Measurements from ENCODE around the gene NYAP2.

Gene NYAP2

GRCh38 chr2:225411452-225411851 lies 11.9 kb downstream of the NYAP2 start:
- H3K79me2 ChIP-seq (ENCODE audit: control insufficient read depth, insufficient read depth, low read length, poor library complexity), result no peaks in the 10 kb centered on the region
- H2AFZ ChIP-seq (ENCODE audit: insufficient read depth, low read length, poor library complexity), result no peak overlapping the region
- H3K4me2 ChIP-seq (ENCODE audit: low read length), result no peak overlapping the region
- H3K4ac ChIP-seq (ENCODE audit: low read depth, low read length), result no peak overlapping the region
- no peak overlapping the region for H3K14ac ChIP-seq (ENCODE audit: low read length)
- no peaks in the 10 kb centered on the region for H3K36me3 ChIP-seq (ENCODE audit: control insufficient read depth in 1 of 2, insufficient read depth in 2 of 2, low read length in 2 of 2)
- no peak for DNase-seq
- no peak overlapping the region for H2BK5ac ChIP-seq (ENCODE audit: low read depth, low read length, poor library complexity)
- no CpG with 5 or more reads among the region's 3 CpGs for WGBS (ENCODE audit: extremely low coverage, insufficient coverage, insufficient read length)
- H2AK5ac ChIP-seq (ENCODE audit: low read length), result no peak overlapping the region
- H3K9ac ChIP-seq (ENCODE audit: low read length), result no peak overlapping the region
- H3K23ac ChIP-seq (ENCODE audit: low read length), result no peak overlapping the region
- H3K4me1 ChIP-seq (ENCODE audit: control insufficient read depth in 1 of 2, insufficient read depth in 2 of 2, low read length in 2 of 2), result no peaks in the 10 kb centered on the region
- H2BK120ac ChIP-seq (ENCODE audit: insufficient read depth, low read length, poor library complexity), result no peak overlapping the region
- H4K91ac ChIP-seq (ENCODE audit: low read depth, low read length), result no peak overlapping the region
- H3K18ac ChIP-seq (ENCODE audit: low read length), result no peak overlapping the region
- H4K12ac ChIP-seq (ENCODE audit: low read depth, low read length), result no peak overlapping the region
- H3K4me3 ChIP-seq (ENCODE audit: low read depth, low read length), result no peak overlapping the region
- no peak overlapping the region for H2BK12ac ChIP-seq (ENCODE audit: low read length)
- no peaks in the 10 kb centered on the region for H3K9me3 ChIP-seq (ENCODE audit: insufficient read depth, low read depth, low read length)
- no peaks in the 10 kb centered on the region for H3K27me3 ChIP-seq (ENCODE audit: insufficient read depth, low read length)
- H3K79me1 ChIP-seq (ENCODE audit: low read length), result no peaks in the 10 kb centered on the region
- no peak overlapping the region for H3K27ac ChIP-seq (ENCODE audit: low read depth, low read length)
- no peak overlapping the region for H4K8ac ChIP-seq (ENCODE audit: low read depth, low read length)

GRCh38 chr2:225413786-225414185 lies 14.3 kb downstream of the NYAP2 start:
- H3K14ac ChIP-seq (ENCODE audit: low read length), result no peak overlapping the region
- no peak overlapping the region for H3K9ac ChIP-seq (ENCODE audit: low read length)
- no peak overlapping the region for H3K4me3 ChIP-seq (ENCODE audit: low read depth, low read length)
- H3K27ac ChIP-seq (ENCODE audit: low read depth, low read length), result no peak overlapping the region
- no peak overlapping the region for H2BK12ac ChIP-seq (ENCODE audit: low read length)
- no peak overlapping the region for H4K12ac ChIP-seq (ENCODE audit: low read depth, low read length)
- H3K4me2 ChIP-seq (ENCODE audit: low read length), result no peak overlapping the region
- H2BK5ac ChIP-seq (ENCODE audit: low read depth, low read length, poor library complexity), result no peak overlapping the region
- H3K4ac ChIP-seq (ENCODE audit: low read depth, low read length), result no peak overlapping the region
- H3K79me1 ChIP-seq (ENCODE audit: low read length), result no peaks in the 10 kb centered on the region
- H3K9me3 ChIP-seq (ENCODE audit: insufficient read depth, low read depth, low read length), result no peaks in the 10 kb centered on the region
- no peaks in the 10 kb centered on the region for H3K79me2 ChIP-seq (ENCODE audit: control insufficient read depth, insufficient read depth, low read length, poor library complexity)
- H3K18ac ChIP-seq (ENCODE audit: low read length), result no peak overlapping the region
- no peak overlapping the region for H2AK5ac ChIP-seq (ENCODE audit: low read length)
- no peak overlapping the region for H2BK120ac ChIP-seq (ENCODE audit: insufficient read depth, low read length, poor library complexity)
- H4K8ac ChIP-seq (ENCODE audit: low read depth, low read length), result no peak overlapping the region
- DNase-seq, result no peak
- no peaks in the 10 kb centered on the region for H3K4me1 ChIP-seq (ENCODE audit: control insufficient read depth in 1 of 2, insufficient read depth in 2 of 2, low read length in 2 of 2)
- no peaks in the 10 kb centered on the region for H3K27me3 ChIP-seq (ENCODE audit: insufficient read depth, low read length)
- no peak overlapping the region for H3K23ac ChIP-seq (ENCODE audit: low read length)
- WGBS (ENCODE audit: extremely low coverage, insufficient coverage, insufficient read length), result no CpG with 5 or more reads among the region's 2 CpGs
- no peak overlapping the region for H4K91ac ChIP-seq (ENCODE audit: low read depth, low read length)
- no peak overlapping the region for H2AFZ ChIP-seq (ENCODE audit: insufficient read depth, low read length, poor library complexity)
- H3K36me3 ChIP-seq (ENCODE audit: control insufficient read depth in 1 of 2, insufficient read depth in 2 of 2, low read length in 2 of 2), result no peaks in the 10 kb centered on the region

- no peak overlapping the region for H3K23ac ChIP-seq (ENCODE audit: low read length)
- no peaks in the 10 kb centered on the region for H3K79me1 ChIP-seq (ENCODE audit: low read length)
- no peak overlapping the region for H3K4me2 ChIP-seq (ENCODE audit: low read length)
- no peak overlapping the region for H3K14ac ChIP-seq (ENCODE audit: low read length)
- H3K36me3 ChIP-seq (ENCODE audit: control insufficient read depth in 1 of 2, insufficient read depth in 2 of 2, low read length in 2 of 2), result no peaks in the 10 kb centered on the region
- no CpG with 5 or more reads among the region's 1 CpG for WGBS (ENCODE audit: extremely low coverage, insufficient coverage, insufficient read length)
- H3K27ac ChIP-seq (ENCODE audit: low read depth, low read length), result no peak overlapping the region
- no peak for DNase-seq
- no peak overlapping the region for H3K18ac ChIP-seq (ENCODE audit: low read length)
- no peaks in the 10 kb centered on the region for H3K9me3 ChIP-seq (ENCODE audit: insufficient read depth, low read depth, low read length)
- no peak overlapping the region for H2BK12ac ChIP-seq (ENCODE audit: low read length)
- no peak overlapping the region for H3K4me3 ChIP-seq (ENCODE audit: low read depth, low read length)
- no peaks in the 10 kb centered on the region for H3K4me1 ChIP-seq (ENCODE audit: control insufficient read depth in 1 of 2, insufficient read depth in 2 of 2, low read length in 2 of 2)
- H4K91ac ChIP-seq (ENCODE audit: low read depth, low read length), result no peak overlapping the region
- H2AFZ ChIP-seq (ENCODE audit: insufficient read depth, low read length, poor library complexity), result no peak overlapping the region
- no peaks in the 10 kb centered on the region for H3K27me3 ChIP-seq (ENCODE audit: insufficient read depth, low read length)
- no peak overlapping the region for H3K4ac ChIP-seq (ENCODE audit: low read depth, low read length)
- no peak overlapping the region for H3K9ac ChIP-seq (ENCODE audit: low read length)
- H3K79me2 ChIP-seq (ENCODE audit: control insufficient read depth, insufficient read depth, low read length, poor library complexity), result no peaks in the 10 kb centered on the region
- no peak overlapping the region for H4K8ac ChIP-seq (ENCODE audit: low read depth, low read length)
- no peak overlapping the region for H2AK5ac ChIP-seq (ENCODE audit: low read length)
- no peak overlapping the region for H2BK120ac ChIP-seq (ENCODE audit: insufficient read depth, low read length, poor library complexity)
- H4K12ac ChIP-seq (ENCODE audit: low read depth, low read length), result no peak overlapping the region
- no peak overlapping the region for H2BK5ac ChIP-seq (ENCODE audit: low read depth, low read length, poor library complexity)
Observed at GRCh38 chr2:225414902-225415301, 15.4 kb downstream of the NYAP2 start.

GRCh38 chr2:225415341-225415740 lies 15.8 kb downstream of the NYAP2 start:
- Histone ChIP-seq H3K79me1 (ENCODE audit: low read length) (no peaks in the 10 kb centered on the region), H3K4me2 (ENCODE audit: low read length) (no peak overlapping the region), H3K18ac (ENCODE audit: low read length) (no peak overlapping the region), H2BK5ac (ENCODE audit: low read depth, low read length, poor library complexity) (no peak overlapping the region), H3K79me2 (ENCODE audit: control insufficient read depth, insufficient read depth, low read length, poor library complexity) (no peaks in the 10 kb centered on the region), H3K4me1 (ENCODE audit: control insufficient read depth in 1 of 2, insufficient read depth in 2 of 2, low read length in 2 of 2) (no peaks in the 10 kb centered on the region), H2BK12ac (ENCODE audit: low read length) (no peak overlapping the region), H2BK120ac (ENCODE audit: insufficient read depth, low read length, poor library complexity) (no peak overlapping the region), H2AK5ac (ENCODE audit: low read length) (no peak overlapping the region), H3K4me3 (ENCODE audit: low read depth, low read length) (no peak overlapping the region), H2AFZ (ENCODE audit: insufficient read depth, low read length, poor library complexity) (no peak overlapping the region), H3K36me3 (ENCODE audit: control insufficient read depth in 1 of 2, insufficient read depth in 2 of 2, low read length in 2 of 2) (no peaks in the 10 kb centered on the region), H4K8ac (ENCODE audit: low read depth, low read length) (no peak overlapping the region), H3K27me3 (ENCODE audit: insufficient read depth, low read length) (no peaks in the 10 kb centered on the region), H3K14ac (ENCODE audit: low read length) (no peak overlapping the region), H3K9me3 (ENCODE audit: insufficient read depth, low read depth, low read length) (no peaks in the 10 kb centered on the region), H4K91ac (ENCODE audit: low read depth, low read length) (no peak overlapping the region), H3K27ac (ENCODE audit: low read depth, low read length) (no peak overlapping the region), H4K12ac (ENCODE audit: low read depth, low read length) (no peak overlapping the region), H3K9ac (ENCODE audit: low read length) (no peak overlapping the region), H3K23ac (ENCODE audit: low read length) (no peak overlapping the region), H3K4ac (ENCODE audit: low read depth, low read length) (no peak overlapping the region)
- no peak for DNase-seq
- WGBS (ENCODE audit: extremely low coverage, insufficient coverage, insufficient read length), result no CpG with 5 or more reads among the region's 2 CpGs
